PC-9 (cell line): Measurements from ENCODE around the gene FBN1. TPM values are rescaled to one million over a fixed set of nuclear protein-coding genes. Genes with fewer than 3 reads are reported as not detected.

Experiments used
- BruUV-seq: library from RNA; stranded (reverse); fragments of 400-500 nt; replicated peaks from 2 replicates; lab custom pipeline; 2021; lab: Mats Ljungman, UMichigan
- CTCF ChIA-PET: fragments of 300-600 bp; sonication (Branson Sonifier 250); formaldehyde crosslinking; loops from one replicate; lab custom pipeline; 2022; ENCODE audit warnings: antibody characterized with exemption; lab: Charles Lee
- POLR2A ChIA-PET: fragments of 300-600 bp; sonication (Branson Sonifier 250); formaldehyde crosslinking; loops from one replicate; lab custom pipeline; 2022; ENCODE audit warnings: antibody characterized with exemption; ENCODE audit not compliant: unreplicated experiment; lab: Charles Lee
- DNase-seq, 2 experiments: peaks; one replicate each; pipeline versions ENCODE4 v3.0.0 to v3.0.0-alpha.2; 2015 to 2022; ENCODE audit warnings: mixed read lengths in 1 of 2
- H2AFZ ChIP-seq: fragments of 200-600 bp; sonication (generic); 2 replicates; pipeline ENCODE4 v1.8.1; 2017; ENCODE audit warnings: antibody characterized with exemption
- H3F3A ChIP-seq: fragments of 200-600 bp; sonication (generic); 2 replicates; pipeline ENCODE4 v1.8.1; 2017; ENCODE audit warnings: antibody characterized with exemption, mild to moderate bottlenecking, low read depth; ENCODE audit not compliant: insufficient read depth
- H3K27ac ChIP-seq: fragments of 200-600 bp; sonication (generic); 2 replicates; pipeline ENCODE4 v1.6.1; 2016; ENCODE audit warnings: mixed run types
- H3K27me3 ChIP-seq: fragments of 200-600 bp; sonication (generic); 2 replicates; pipeline ENCODE4 v1.6.1; 2016; ENCODE audit warnings: low read depth, mixed run types; ENCODE audit not compliant: insufficient read depth
- H3K36me3 ChIP-seq: fragments of 200-600 bp; sonication (generic); 2 replicates; pipeline ENCODE4 v1.6.1; 2016; ENCODE audit warnings: low read depth, mixed run types
- H3K4me1 ChIP-seq: fragments of 200-600 bp; sonication (generic); replicated peaks from 2 replicates; pipeline ENCODE4 v1.6.1; 2016; ENCODE audit warnings: mixed run types; ENCODE audit not compliant: insufficient read depth
- H3K4me2 ChIP-seq: fragments of 200-600 bp; sonication (generic); 2 replicates; pipeline ENCODE4 v1.6.1; 2017; ENCODE audit warnings: mixed run types
- H3K4me3 ChIP-seq: fragments of 200-600 bp; sonication (generic); 2 replicates; pipeline ENCODE4 v1.6.1; 2016; ENCODE audit warnings: mixed run types
- H3K79me2 ChIP-seq: fragments of 200-600 bp; sonication (generic); 2 replicates; pipeline ENCODE4 v1.6.1; 2017; ENCODE audit warnings: low read depth, mixed run types
- H3K9me2 ChIP-seq: fragments of 200-600 bp; sonication (generic); 2 replicates; pipeline ENCODE4 v1.8.1; 2017; ENCODE audit warnings: mild to moderate bottlenecking; ENCODE audit not compliant: insufficient read depth
- H3K9me3 ChIP-seq: fragments of 200-600 bp; sonication (generic); 2 replicates; pipeline ENCODE4 v1.8.1; 2016; ENCODE audit warnings: low read depth; ENCODE audit not compliant: insufficient read depth
- H4K20me1 ChIP-seq: fragments of 200-600 bp; sonication (generic); 2 replicates; pipeline ENCODE4 v1.8.1; 2017; ENCODE audit not compliant: insufficient read depth
- CTCF ChIP-seq: fragments of 200-600 bp; sonication (generic); conservative IDR thresholded peaks from 2 replicates; pipeline ENCODE4 v1.6.1; 2017; ENCODE audit warnings: mixed run types, antibody characterized with exemption, mild to moderate bottlenecking, moderate library complexity
- EZH2 ChIP-seq: fragments of 200-600 bp; sonication (generic); IDR thresholded peaks from 2 replicates; pipeline ENCODE4 v1.8.0; 2017; ENCODE audit warnings: antibody characterized with exemption, low read depth
- intact Hi-C: fragments of 100-400 bp; cut with micrococcal nuclease; formaldehyde crosslinking; loops from one replicate; pipeline ENCODE4 v1.10.0; 2022; ENCODE audit not compliant: unreplicated experiment
- total RNA-seq: library from RNA; stranded (reverse); gene quantifications from 2 replicates; pipeline ENCODE4 v1.2.3, GENCODE V29; 2021

FBN1 gene
- total RNA-seq, 1 experiment from 2014 or later = 1.3 TPM

- no peaks in the 10 kb centered on the region for H3K27me3 ChIP-seq
- H3K9me3 ChIP-seq = no peaks in the 10 kb centered on the region
- H4K20me1 ChIP-seq = no peaks in the 10 kb centered on the region
- H3K9me2 ChIP-seq = no peaks in the 10 kb centered on the region
- H3K79me2 ChIP-seq = no peaks in the 10 kb centered on the region
- H3F3A ChIP-seq = no peaks in the 10 kb centered on the region
- H3K4me3 ChIP-seq = no peak overlapping the region
- TF ChIP-seq CTCF = no peak
- TF ChIP-seq EZH2 = no peak
- intact Hi-C loops = no loop called here
- no peaks in the 10 kb centered on the region for H3K36me3 ChIP-seq
- DNase-seq = no peak
- no peak overlapping the region for H2AFZ ChIP-seq
- H3K27ac ChIP-seq = no peak overlapping the region
- BruUV-seq = no TSS peak
- CTCF ChIA-PET = no interaction called here
- no peaks in the 10 kb centered on the region for H3K4me1 ChIP-seq
- no peak overlapping the region for H3K4me2 ChIP-seq
- POLR2A ChIA-PET = no interaction called here
These were observed 176.2 kb downstream of the FBN1 start for GRCh38 chr15:48469271-48469670.

- Histone ChIP-seq H3K79me2 (no peaks in the 10 kb centered on the region), H2AFZ (no peak overlapping the region), H3K4me2 (no peak overlapping the region), H3K36me3 (no peaks in the 10 kb centered on the region), H3K27ac (no peak overlapping the region), H3F3A (no peaks in the 10 kb centered on the region), H3K4me1 (no peaks in the 10 kb centered on the region), H3K9me2 (no peaks in the 10 kb centered on the region), H3K9me3 (no peaks in the 10 kb centered on the region), H3K27me3 (no peaks in the 10 kb centered on the region), H3K4me3 (no peak overlapping the region), H4K20me1 (no peaks in the 10 kb centered on the region)
- intact Hi-C loops = no loop called here
- CTCF ChIA-PET = no interaction called here
- POLR2A ChIA-PET = no interaction called here
- no TSS peak for BruUV-seq
- TF ChIP-seq CTCF = no peak
- no peak for TF ChIP-seq EZH2
- no peak for DNase-seq
These were observed 177.7 kb downstream of the FBN1 start for GRCh38 chr15:48467801-48468200.

GRCh38 chr15:48466820-48467219, 178.7 kb downstream of the FBN1 start:
- no TSS peak for BruUV-seq
- Histone ChIP-seq H3K27ac (no peak overlapping the region), H3K4me3 (no peak overlapping the region), H3K36me3 (no peaks in the 10 kb centered on the region), H3K9me2 (no peaks in the 10 kb centered on the region), H4K20me1 (no peaks in the 10 kb centered on the region), H3K9me3 (no peaks in the 10 kb centered on the region), H3K4me1 (no peaks in the 10 kb centered on the region), H3F3A (no peaks in the 10 kb centered on the region), H3K27me3 (no peaks in the 10 kb centered on the region), H3K79me2 (no peaks in the 10 kb centered on the region), H2AFZ (no peak overlapping the region), H3K4me2 (no peak overlapping the region)
- POLR2A ChIA-PET = no interaction called here
- no peak for DNase-seq
- intact Hi-C loops = no loop called here
- no peak for TF ChIP-seq CTCF
- no peak for TF ChIP-seq EZH2
- CTCF ChIA-PET = no interaction called here
